NCI-H2107 treated with DMSO at 0.1 percent for 48 hours (cell line): ENCODE measurements around the gene HS2ST1.

Experiments
- DNase-seq: peaks from one replicate; lab custom pipeline; 2025; ENCODE audit not compliant: unreplicated experiment; lab: John Stamatoyannopoulos, UW

HS2ST1 gene

DNA sequence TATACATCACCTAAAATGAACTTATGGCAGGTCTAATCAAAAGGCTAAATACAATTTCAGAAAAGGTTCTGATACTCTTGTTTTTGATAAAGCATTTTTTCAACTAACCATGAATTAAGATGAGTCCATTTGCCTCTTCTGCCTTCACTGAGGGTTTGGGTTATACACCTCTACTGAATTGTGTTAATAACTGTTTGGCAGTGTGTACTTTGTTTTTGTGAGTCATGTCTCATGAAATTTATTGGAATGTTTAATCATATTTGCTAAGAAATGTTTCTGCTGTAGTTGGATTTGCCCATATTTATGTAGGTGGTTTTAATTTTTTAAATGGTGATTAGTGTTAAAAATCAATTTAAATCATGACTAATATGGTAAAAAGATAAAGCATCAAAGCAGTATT lies 190.5 kb downstream of the HS2ST1 start:
- no peak for DNase-seq

DNA sequence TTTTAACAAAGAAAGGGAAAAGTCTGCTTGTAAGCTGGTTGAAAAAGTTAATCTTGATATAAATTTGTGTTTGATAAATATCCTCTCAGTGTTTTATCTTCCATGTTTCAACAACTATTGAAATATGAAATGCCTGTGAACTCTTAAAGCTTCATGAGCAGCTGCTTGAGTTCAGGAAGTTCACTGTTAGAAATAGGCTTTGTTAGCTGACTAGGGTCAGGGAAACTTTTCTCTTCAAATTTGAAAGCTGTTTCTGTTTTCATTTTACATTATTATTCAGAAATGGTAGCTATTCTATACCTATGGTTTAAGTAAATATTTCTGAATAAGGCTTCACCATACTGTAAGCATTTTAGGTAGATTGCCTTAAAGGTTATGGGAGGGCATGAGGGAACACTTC lies 191.7 kb downstream of the HS2ST1 start:
- DNase-seq, result no peak

DNA sequence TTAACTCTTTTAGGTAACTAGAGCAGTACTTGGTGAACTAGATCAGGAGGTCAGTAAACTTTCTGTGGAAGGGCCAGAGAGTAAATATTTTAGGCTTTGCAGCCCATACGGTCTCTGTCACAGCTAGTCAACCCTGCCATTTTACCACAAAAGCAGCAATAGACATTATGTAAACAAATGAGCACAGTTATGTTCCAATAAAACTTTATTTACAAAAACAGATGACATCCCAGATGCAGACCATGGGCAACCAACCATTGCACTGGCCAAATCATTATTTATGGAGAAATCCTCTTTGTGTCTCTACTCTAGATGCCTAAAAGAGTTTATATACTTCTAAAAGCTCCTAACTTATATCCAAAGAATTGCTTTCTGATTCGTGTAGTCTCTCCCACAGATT lies 192.4 kb downstream of the HS2ST1 start:
- no peak for DNase-seq

DNA sequence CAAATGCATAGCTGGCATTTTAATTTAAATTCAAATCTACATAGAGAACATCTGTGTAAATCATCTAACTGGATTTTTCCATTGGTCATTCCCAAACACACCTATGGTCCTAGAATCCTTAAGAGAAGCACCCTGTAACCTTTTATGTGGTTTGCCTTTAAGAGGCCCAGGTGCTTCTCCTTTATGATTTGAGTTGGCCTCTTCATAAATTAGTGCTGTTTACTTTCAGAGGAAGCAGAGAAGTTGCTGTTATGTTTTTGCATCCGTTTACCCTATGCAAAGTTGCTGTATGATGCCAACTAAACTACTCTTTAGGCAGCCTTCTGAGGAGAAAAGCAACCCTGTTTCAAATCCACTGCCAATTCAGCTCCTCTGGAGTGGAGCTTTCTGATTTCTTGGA lies 193.8 kb downstream of the HS2ST1 start:
- peak; percentile 5 for DNase-seq

DNA sequence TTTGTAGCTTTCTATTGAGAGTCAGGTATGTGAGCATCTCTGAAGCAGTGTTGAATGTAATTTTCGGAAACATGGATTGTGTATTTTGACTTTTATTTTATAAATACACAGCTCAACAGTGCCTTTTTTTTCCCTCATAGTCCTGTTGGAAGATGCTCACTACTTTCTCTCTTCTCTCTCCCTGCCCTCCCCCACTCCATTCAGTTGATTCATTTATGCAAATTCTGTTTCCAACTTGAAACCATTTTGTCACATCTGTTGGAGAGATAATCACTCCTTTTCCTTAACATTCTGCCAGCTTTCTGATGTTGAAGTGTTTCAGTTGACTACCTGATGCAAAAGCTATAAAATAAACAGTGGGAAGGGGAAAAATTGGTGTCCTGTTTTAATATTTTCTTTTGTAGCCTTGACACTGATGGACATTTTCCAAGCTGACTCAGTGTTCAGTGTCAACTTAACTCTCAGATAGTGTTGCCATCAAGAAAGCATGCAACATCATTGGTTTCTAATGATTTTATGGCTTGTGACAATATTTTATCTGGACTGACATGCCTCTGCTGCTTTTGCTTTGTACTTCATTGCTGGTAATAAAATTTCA lies 194.5 kb downstream of the HS2ST1 start:
- no peak for DNase-seq

DNA sequence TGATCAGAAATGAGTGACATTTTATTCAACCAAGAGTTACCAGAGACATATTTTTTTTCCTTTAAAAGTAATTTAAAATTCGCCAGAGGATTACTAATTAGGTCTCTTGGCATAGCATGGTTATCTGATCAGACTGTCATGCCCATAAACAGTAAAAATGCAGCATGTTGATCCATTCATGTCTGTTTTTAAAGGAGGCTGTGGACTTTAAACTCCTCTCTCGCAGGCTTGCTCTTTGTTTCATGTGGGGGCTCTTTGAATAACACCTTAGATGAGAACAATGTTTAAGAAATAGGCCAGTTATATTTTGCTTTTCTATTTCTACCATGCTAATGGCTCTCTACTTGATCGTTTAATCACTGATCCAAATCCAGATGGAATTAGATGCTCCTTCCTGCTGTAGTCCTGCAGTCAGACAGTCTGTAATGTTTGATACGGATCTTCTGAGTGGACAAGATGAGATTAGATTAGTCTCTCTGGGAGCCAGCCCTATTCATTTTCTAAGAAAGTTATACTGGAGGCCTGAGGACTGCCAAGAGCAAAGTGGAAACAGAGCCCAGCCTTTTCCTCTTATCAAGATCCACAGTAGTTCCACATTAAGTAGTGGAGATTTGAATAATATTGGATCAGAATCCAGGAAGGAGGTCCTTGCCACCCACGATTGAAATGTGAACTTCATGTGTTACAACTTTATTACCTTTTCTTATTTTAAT lies 197.4 kb downstream of the HS2ST1 start:
- no peak for DNase-seq

DNA sequence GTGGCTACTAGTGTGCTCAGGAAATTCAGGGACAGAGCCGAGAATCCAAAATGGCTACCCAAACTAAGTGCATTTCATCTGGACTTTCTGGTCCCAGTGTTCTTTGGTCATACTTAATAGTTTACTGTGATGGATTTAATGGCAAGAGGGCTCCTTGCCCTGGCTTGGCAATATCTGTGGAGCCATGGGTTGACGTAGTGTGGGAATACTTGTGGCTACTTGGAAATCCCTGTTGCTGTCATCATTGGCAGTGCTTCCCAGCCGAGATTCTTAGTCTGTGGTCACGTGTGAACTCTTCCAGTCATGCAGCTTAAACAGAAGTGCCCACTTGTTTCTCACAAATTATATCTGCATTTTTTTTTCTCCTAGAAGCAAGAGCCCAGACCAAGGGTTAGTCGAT lies 198.9 kb downstream of the HS2ST1 start:
- DNase-seq, result no peak

DNA sequence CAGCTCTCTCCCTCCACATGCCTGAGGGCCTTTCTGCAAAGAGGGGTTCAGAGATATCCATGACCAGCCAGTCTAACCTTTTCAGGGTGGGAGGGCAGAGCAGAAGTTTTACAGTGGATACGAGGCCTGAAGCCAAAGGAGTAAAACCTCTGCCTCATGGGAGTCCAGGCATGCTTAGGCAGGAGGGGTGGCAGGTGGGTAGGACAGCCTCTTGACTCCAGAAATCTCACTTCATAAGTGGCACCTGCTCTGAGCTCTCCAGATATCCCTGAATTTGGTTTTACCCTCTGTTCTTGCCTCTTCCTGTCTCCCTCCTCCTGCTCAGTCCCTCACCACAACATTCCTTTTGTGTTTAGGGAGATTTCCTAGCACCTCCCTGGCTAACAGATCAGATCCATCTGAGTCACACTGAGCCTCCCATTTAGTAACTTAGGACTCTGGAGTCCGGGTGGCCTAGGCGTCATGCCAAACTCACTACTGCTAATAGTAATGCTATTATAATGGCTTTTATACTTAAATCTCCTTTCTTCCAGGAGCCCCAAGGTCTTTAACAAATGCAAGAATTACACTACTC lies 201.0 kb downstream of the HS2ST1 start:
- peak; percentile 34 for DNase-seq

DNA sequence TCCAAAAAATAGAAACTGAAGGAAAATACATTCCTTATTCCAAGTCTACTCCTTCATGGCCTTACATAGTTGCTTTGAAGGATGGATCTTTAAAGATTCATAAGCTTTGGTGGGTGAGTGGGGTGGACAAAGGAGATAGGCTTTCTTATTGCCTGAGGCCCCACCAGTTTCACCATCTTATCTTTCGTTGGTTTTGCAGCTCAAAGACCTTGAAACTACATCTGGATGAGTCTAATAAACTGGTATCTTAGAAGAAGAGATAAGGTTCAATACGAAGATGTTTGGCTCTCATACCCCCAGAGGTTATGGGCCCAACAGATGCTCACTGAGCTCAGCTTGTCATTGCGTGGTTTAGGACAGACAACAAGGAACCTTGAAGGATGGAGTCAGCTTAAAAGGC lies 201.5 kb downstream of the HS2ST1 start:
- no peak for DNase-seq

DNA sequence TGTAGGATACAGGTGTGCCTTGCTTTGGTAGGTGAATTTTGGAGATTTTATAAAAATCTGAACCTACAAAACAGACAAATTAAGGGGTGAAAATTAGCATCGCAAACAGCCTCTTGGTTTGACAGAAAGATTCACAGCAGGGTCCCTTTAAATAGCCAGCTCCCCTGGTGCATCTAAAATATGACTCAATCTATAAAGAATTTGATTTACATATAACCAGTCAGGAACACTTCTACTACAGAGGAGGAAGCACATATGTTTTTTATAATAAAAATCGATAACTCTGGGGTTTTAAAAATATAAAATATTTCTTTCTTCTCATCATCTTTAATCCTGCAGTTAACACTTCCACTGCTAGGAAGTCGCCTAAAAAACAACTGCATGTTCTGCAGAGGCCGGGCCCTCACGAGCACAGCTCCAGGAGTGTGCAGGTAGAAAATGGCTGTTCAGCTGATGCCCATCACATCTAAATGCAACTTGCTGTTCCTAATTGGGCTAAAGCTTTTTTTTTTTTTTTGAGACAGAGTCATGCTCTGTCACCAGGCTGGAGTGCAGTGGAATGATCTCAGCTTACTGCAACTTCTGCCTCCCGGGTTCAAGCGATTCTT lies 203.4 kb downstream of the HS2ST1 start:
- DNase-seq, result no peak

DNA sequence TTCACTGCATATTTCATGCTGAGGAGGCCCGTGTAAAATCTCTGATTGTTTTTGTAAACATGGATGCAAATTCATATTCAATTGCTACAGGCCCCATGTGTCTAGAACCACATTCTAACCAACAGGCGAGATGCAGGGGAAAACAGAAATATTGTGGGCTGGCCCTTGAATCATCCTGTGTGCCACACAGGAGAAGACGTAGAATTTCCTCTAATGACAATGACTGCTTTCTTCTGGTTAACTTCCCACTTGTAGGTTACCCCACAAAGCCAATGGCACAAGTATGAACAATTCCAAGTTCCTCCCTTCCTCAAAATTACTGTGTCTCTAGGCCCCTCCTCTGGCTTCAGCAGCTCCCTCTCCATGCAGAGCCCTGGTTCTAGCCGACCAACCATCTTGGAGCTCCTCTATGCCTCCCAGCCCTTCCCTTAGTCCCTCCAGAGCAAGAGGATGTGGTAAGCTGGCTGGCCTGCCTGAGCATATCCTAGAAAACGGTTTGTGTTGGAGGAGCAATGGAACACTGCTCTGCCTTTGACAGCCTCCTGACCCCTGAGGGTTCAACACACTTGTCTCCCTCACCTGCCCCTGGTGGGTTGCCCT lies 205.2 kb downstream of the HS2ST1 start:
- DNase-seq, result no peak

DNA sequence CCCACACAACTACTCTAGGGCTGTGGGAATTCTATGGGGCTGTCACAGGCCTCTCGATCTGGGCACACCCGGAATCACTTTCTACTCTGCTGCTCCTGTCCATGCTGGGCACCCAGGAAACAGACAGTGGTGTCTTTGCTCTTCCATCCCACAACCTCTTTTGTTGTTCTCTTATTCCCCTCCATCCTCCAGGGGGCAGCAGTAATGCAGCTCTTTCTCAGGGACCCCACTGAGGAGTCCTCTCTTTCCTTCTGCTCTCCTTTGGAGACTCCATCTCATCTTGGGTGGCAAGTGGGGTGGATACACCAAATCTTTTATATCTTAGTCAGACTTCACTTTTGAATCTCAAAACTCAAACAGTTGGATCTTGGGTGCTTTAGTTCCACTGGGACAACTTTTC lies 206.3 kb downstream of the HS2ST1 start:
- no peak for DNase-seq

DNA sequence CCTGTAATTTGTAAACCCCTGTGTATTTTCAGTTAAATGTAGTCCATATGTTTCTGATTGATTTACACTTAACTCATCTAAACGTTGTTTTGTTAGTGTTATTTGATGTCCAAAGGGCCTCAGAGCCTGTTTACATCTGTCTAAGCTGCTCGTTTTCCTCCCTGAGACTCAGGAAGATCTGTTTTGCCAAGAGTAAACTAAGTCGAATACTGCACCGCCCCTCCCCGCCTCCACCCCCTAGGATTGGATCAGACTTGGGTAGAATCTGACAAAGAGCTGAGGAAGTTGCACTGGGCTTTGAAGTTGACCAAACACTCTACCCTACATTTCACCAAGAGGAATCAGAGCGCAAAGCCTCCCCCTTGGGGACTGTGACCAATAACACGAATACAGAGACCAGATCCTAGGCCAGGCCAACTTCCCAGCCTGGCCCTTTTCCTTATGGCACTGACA lies 207.3 kb downstream of the HS2ST1 start:
- no peak for DNase-seq

DNA sequence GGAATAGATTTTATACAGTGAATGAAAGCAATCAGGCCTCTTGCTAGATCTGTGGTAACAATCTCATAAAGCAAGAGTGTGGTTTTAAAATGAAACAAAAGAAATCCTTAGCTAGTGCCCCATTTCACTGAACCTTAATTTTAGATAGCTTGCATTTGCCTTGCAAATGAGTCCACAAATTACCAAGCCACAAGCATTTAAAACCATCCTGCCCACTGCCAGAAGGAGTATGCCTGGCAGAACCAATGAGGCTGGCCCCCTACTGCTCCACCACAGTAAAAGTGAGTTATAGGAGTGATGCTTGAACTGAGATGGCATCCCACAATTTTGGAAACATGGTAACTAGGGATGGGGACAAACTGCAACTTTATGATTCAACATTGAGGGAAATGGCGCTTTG lies 207.8 kb downstream of the HS2ST1 start:
- DNase-seq, result no peak

DNA sequence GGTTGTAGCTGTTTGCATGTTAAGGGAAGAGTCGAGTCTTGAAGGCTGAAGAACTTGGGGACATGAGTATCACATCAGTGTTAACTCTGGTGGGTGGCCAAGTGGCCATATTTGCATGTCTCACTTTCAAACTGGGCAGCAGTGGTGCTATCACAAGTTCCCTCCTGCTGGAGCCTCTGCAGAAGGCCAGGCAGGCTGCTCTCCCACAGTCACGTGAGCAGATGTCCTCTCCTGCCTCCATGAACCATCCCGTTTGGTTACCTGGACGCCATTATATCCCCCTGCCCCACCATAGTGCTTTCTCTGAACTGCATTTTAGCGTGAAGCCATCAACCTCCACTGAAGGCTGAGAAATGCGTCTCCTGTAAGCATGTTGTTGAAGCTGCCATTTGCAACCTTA lies 209.2 kb downstream of the HS2ST1 start:
- no peak for DNase-seq

DNA sequence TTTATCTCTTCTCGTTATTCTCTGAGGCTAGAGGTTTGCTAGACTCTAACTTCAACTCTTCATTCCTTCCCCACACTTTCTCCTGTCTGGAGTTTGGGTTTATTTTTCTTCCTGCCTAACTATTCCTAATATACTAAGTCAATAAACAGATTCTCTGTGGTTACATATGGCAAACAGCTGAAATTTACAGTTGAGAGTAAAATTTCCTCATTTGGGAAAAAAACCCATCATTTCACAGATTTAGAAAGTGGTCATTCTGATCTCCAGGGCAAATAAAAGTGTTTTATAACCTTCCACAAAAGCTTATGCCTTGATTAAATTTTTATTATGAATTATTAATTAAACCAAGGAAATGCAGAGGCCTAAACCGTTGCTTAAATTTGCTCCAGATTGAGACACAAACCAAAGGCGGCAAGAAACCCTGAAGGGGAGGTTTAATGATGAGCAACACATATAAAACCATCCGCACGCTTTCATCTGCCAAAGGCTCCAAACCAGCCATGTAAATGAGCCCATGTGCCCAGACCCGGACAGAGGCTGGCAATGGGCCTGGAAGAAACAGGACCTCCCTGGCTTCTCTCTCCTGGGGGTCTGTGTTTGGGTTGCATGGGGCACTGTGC lies 212.6 kb downstream of the HS2ST1 start:
- no peak for DNase-seq

DNA sequence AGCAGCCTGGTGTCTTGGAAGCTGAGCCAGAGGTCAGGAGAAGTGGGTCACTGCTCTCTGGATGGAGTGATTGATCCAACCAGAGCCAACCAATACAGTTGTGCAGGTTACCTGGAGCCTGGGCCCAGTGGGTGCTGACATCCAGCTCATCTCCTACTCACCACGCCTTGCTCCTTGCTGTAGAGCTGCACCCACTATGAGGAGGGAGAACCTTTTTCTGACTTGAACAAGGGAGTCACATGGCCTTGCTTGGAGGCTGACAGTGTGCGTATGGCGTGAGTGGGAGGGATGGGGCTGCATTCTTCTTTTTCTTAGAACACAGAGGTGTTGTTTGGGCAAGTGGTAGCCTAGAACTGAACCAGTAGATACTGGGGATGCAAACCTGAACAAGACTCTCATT lies 213.1 kb downstream of the HS2ST1 start:
- no peak for DNase-seq

DNA sequence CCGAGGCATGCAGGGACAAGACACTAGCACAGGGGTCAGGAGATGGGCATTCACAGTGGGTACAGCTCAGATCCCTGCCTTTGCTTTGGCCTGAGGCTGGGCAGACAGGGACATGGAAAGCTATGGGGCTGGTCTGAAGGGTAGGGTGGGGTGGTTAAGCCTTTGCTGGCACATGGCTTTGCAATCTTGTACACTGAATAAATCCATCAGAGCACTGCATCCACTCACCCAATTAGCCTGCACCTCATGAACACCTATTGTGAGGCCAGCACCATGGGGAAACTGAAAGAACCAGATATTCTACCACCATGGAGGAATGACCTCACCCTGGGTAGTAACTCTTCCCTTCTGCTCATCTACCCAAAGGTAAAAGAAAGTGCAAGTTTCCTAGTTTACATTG lies 214.6 kb downstream of the HS2ST1 start:
- no peak for DNase-seq

DNA sequence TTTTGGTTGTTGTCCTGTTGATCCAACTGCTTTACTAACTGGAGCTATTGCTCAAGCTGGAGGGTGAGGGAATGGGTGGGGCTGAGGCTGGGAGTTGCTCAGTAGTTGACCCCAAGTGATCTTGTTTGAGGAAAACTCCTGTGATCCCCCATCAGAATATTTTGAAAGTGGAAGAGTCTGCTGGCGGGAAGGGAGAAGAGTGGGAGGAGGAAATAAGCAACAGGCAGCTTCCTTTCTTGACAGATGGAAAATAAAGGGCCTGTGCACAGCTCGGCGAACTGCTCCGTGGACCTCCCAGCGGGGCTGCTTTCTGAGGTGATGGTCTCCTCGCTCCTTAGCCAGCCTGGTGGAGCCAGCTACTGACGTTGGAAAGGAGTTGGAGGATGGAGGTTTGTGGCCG lies 215.2 kb downstream of the HS2ST1 start:
- no peak for DNase-seq

DNA sequence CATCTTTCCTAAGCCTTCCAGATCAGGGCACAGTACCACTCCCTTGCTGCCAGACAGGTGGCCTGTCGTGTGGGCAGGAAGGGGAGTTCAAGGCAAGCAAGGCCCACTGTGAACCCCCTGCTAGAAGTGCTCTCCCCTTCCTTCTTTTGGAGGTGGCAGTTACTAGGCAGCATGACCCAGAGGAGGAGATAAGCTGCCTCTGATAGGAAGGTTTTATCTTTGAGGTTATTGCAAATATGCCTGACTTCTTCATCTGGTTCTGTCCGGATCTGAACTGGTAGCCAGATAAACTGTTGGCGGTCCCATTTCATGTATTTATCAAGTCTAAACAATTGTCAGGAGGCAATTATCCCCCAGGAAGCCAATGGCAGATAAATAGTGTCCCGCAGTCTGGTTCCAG lies 216.0 kb downstream of the HS2ST1 start:
- no peak for DNase-seq

DNA sequence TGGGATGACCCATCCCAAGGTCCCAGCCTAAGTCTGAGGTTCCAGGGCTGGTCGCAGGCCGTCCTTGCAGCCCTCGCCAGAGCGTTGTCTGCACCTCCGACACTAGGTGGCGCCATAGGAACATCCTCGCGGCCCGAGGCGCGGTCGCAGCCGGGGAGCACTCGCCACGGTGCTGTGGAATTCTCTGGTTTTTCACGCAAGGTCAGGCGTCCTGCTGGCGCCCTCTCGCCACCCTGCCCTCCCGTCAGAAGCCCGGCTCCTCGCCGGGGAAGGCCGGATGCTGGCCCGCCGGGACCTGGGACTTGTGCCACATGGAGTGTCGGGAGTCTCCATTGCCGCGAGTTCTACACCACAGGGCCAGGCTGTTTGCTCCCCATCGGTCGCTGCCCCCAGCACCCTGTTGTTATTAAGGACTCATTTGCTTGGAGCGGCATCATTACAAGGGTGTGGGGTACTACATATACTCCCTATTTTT lies 217.4 kb downstream of the HS2ST1 start:
- DNase-seq, result peak; percentile 30
